ENCODE measurements around the gene ERC2.

ERC2 gene

GRCh38 chr3:55714057-55714456 lies 754.2 kb downstream of the ERC2 start:
- Histone ChIP-seq H3K27me3 (ENCODE audit: control insufficient read depth in 1 of 2, insufficient read depth in 2 of 2, low read length in 2 of 2) (no peaks in the 10 kb centered on the region), H3K9ac (ENCODE audit: low read length) (no peak overlapping the region), H3K9me3 (ENCODE audit: low read length) (no peaks in the 10 kb centered on the region)

GRCh38 chr3:55711646-55712045 lies 756.6 kb downstream of the ERC2 start:
- no peak overlapping the region for H3K4me3 ChIP-seq (ENCODE audit: low read depth in 1 of 2, low read length in 2 of 2)
- H3K27me3 ChIP-seq (ENCODE audit: control insufficient read depth in 1 of 2, insufficient read depth in 2 of 2, low read length in 2 of 2), result no peaks in the 10 kb centered on the region
- H3K4me1 ChIP-seq (ENCODE audit: insufficient read depth, low read length), result peaks cover 12% of the 10 kb centered on the region
- no peaks in the 10 kb centered on the region for H3K36me3 ChIP-seq (ENCODE audit: insufficient read depth, low read length)
- no peaks in the 10 kb centered on the region for H3K9me3 ChIP-seq (ENCODE audit: low read length)
- H3K27ac ChIP-seq (ENCODE audit: low read depth, low read length), result no peak overlapping the region
- H3K9ac ChIP-seq (ENCODE audit: low read length), result no peak overlapping the region

More at GRCh38 chr3:55714057-55714456, 754.2 kb downstream of the ERC2 start:
- no peaks in the 10 kb centered on the region for H3K4me1 ChIP-seq (ENCODE audit: insufficient read depth, low read length)
- no peaks in the 10 kb centered on the region for H3K36me3 ChIP-seq (ENCODE audit: insufficient read depth, low read length)
- no peak overlapping the region for H3K4me3 ChIP-seq (ENCODE audit: low read depth in 1 of 2, low read length in 2 of 2)
- no peak overlapping the region for H3K27ac ChIP-seq (ENCODE audit: low read depth, low read length)

- no peaks in the 10 kb centered on the region for H3K9me3 ChIP-seq (ENCODE audit: low read length)
- H3K4me3 ChIP-seq (ENCODE audit: low read depth in 1 of 2, low read length in 2 of 2), result no peak overlapping the region
- no peaks in the 10 kb centered on the region for H3K36me3 ChIP-seq (ENCODE audit: insufficient read depth, low read length)
- H3K27ac ChIP-seq (ENCODE audit: low read depth, low read length), result no peak overlapping the region
- peaks cover 12% of the 10 kb centered on the region for H3K4me1 ChIP-seq (ENCODE audit: insufficient read depth, low read length)
- H3K9ac ChIP-seq (ENCODE audit: low read length), result no peak overlapping the region
- no peaks in the 10 kb centered on the region for H3K27me3 ChIP-seq (ENCODE audit: control insufficient read depth in 1 of 2, insufficient read depth in 2 of 2, low read length in 2 of 2)
Measured at GRCh38 chr3:55709411-55710012, 758.8 kb downstream of the ERC2 start.

GRCh38 chr3:55708921-55709320 lies 759.3 kb downstream of the ERC2 start:
- H3K4me1 ChIP-seq (ENCODE audit: insufficient read depth, low read length), result peaks cover 12% of the 10 kb centered on the region
- no peaks in the 10 kb centered on the region for H3K36me3 ChIP-seq (ENCODE audit: insufficient read depth, low read length)
- H3K4me3 ChIP-seq (ENCODE audit: low read depth in 1 of 2, low read length in 2 of 2), result no peak overlapping the region
- no peak overlapping the region for H3K27ac ChIP-seq (ENCODE audit: low read depth, low read length)
- no peaks in the 10 kb centered on the region for H3K9me3 ChIP-seq (ENCODE audit: low read length)
- H3K27me3 ChIP-seq (ENCODE audit: control insufficient read depth in 1 of 2, insufficient read depth in 2 of 2, low read length in 2 of 2), result no peaks in the 10 kb centered on the region
- H3K9ac ChIP-seq (ENCODE audit: low read length), result no peak overlapping the region

GRCh38 chr3:55708242-55708641 lies 760.0 kb downstream of the ERC2 start:
- Histone ChIP-seq H3K4me3 (ENCODE audit: low read depth in 1 of 2, low read length in 2 of 2) (no peak overlapping the region), H3K4me1 (ENCODE audit: insufficient read depth, low read length) (peaks cover 12% of the 10 kb centered on the region), H3K9ac (ENCODE audit: low read length) (no peak overlapping the region), H3K36me3 (ENCODE audit: insufficient read depth, low read length) (no peaks in the 10 kb centered on the region), H3K27ac (ENCODE audit: low read depth, low read length) (no peak overlapping the region), H3K9me3 (ENCODE audit: low read length) (no peaks in the 10 kb centered on the region), H3K27me3 (ENCODE audit: control insufficient read depth in 1 of 2, insufficient read depth in 2 of 2, low read length in 2 of 2) (no peaks in the 10 kb centered on the region)

GRCh38 chr3:55704521-55704920 lies 763.7 kb downstream of the ERC2 start:
- Histone ChIP-seq H3K9ac (ENCODE audit: low read length) (no peak overlapping the region), H3K9me3 (ENCODE audit: low read length) (no peaks in the 10 kb centered on the region), H3K36me3 (ENCODE audit: insufficient read depth, low read length) (no peaks in the 10 kb centered on the region), H3K27me3 (ENCODE audit: control insufficient read depth in 1 of 2, insufficient read depth in 2 of 2, low read length in 2 of 2) (no peaks in the 10 kb centered on the region), H3K4me1 (ENCODE audit: insufficient read depth, low read length) (peaks cover 12% of the 10 kb centered on the region), H3K27ac (ENCODE audit: low read depth, low read length) (no peak overlapping the region), H3K4me3 (ENCODE audit: low read depth in 1 of 2, low read length in 2 of 2) (no peak overlapping the region)

- no peak overlapping the region for H3K27ac ChIP-seq (ENCODE audit: low read depth, low read length)
Measured at GRCh38 chr3:55702822-55703221, 765.4 kb downstream of the ERC2 start.

GRCh38 chr3:55701997-55702396 lies 766.3 kb downstream of the ERC2 start:
- Histone ChIP-seq H3K4me3 (ENCODE audit: low read depth in 1 of 2, low read length in 2 of 2) (no peak overlapping the region), H3K36me3 (ENCODE audit: insufficient read depth, low read length) (no peaks in the 10 kb centered on the region), H3K27me3 (ENCODE audit: control insufficient read depth in 1 of 2, insufficient read depth in 2 of 2, low read length in 2 of 2) (no peaks in the 10 kb centered on the region), H3K9me3 (ENCODE audit: low read length) (no peaks in the 10 kb centered on the region), H3K4me1 (ENCODE audit: insufficient read depth, low read length) (no peaks in the 10 kb centered on the region), H3K27ac (ENCODE audit: low read depth, low read length) (no peak overlapping the region), H3K9ac (ENCODE audit: low read length) (no peak overlapping the region)

More at GRCh38 chr3:55702822-55703221, 765.4 kb downstream of the ERC2 start:
- Histone ChIP-seq H3K27me3 (ENCODE audit: control insufficient read depth in 1 of 2, insufficient read depth in 2 of 2, low read length in 2 of 2) (no peaks in the 10 kb centered on the region), H3K36me3 (ENCODE audit: insufficient read depth, low read length) (no peaks in the 10 kb centered on the region), H3K9me3 (ENCODE audit: low read length) (no peaks in the 10 kb centered on the region), H3K4me1 (ENCODE audit: insufficient read depth, low read length) (peaks cover 5% of the 10 kb centered on the region), H3K9ac (ENCODE audit: low read length) (no peak overlapping the region), H3K4me3 (ENCODE audit: low read depth in 1 of 2, low read length in 2 of 2) (no peak overlapping the region)

GRCh38 chr3:55698831-55699230 lies 769.4 kb downstream of the ERC2 start:
- no peak overlapping the region for H3K9ac ChIP-seq (ENCODE audit: low read length)
- H3K27ac ChIP-seq (ENCODE audit: low read depth, low read length), result no peak overlapping the region
- no peak overlapping the region for H3K4me3 ChIP-seq (ENCODE audit: low read depth in 1 of 2, low read length in 2 of 2)
- no peaks in the 10 kb centered on the region for H3K9me3 ChIP-seq (ENCODE audit: low read length)
- no peaks in the 10 kb centered on the region for H3K36me3 ChIP-seq (ENCODE audit: insufficient read depth, low read length)
- no peaks in the 10 kb centered on the region for H3K27me3 ChIP-seq (ENCODE audit: control insufficient read depth in 1 of 2, insufficient read depth in 2 of 2, low read length in 2 of 2)
- no peaks in the 10 kb centered on the region for H3K4me1 ChIP-seq (ENCODE audit: insufficient read depth, low read length)

- H3K4me3 ChIP-seq (ENCODE audit: low read depth in 1 of 2, low read length in 2 of 2), result no peak overlapping the region
- H3K36me3 ChIP-seq (ENCODE audit: insufficient read depth, low read length), result no peaks in the 10 kb centered on the region
Measured at GRCh38 chr3:55697177-55697865, 770.9 kb downstream of the ERC2 start.

GRCh38 chr3:55692957-55693558 lies 775.2 kb downstream of the ERC2 start:
- H3K36me3 ChIP-seq (ENCODE audit: insufficient read depth, low read length), result no peaks in the 10 kb centered on the region
- no peaks in the 10 kb centered on the region for H3K27me3 ChIP-seq (ENCODE audit: control insufficient read depth in 1 of 2, insufficient read depth in 2 of 2, low read length in 2 of 2)
- H3K9me3 ChIP-seq (ENCODE audit: low read length), result no peaks in the 10 kb centered on the region
- H3K4me1 ChIP-seq (ENCODE audit: insufficient read depth, low read length), result peaks cover 4% of the 10 kb centered on the region
- no peak overlapping the region for H3K4me3 ChIP-seq (ENCODE audit: low read depth in 1 of 2, low read length in 2 of 2)
- no peak overlapping the region for H3K9ac ChIP-seq (ENCODE audit: low read length)
- H3K27ac ChIP-seq (ENCODE audit: low read depth, low read length), result no peak overlapping the region

More at GRCh38 chr3:55697177-55697865, 770.9 kb downstream of the ERC2 start:
- peaks cover 4% of the 10 kb centered on the region for H3K4me1 ChIP-seq (ENCODE audit: insufficient read depth, low read length)
- H3K9me3 ChIP-seq (ENCODE audit: low read length), result no peaks in the 10 kb centered on the region
- no peak overlapping the region for H3K9ac ChIP-seq (ENCODE audit: low read length)
- H3K27ac ChIP-seq (ENCODE audit: low read depth, low read length), result no peak overlapping the region
- no peaks in the 10 kb centered on the region for H3K27me3 ChIP-seq (ENCODE audit: control insufficient read depth in 1 of 2, insufficient read depth in 2 of 2, low read length in 2 of 2)

Measured in muscle layer of colon (tissue), 2 donors.